GM23248 (cell line): ENCODE data around the gene ZNF501. TPM values are rescaled to one million over a fixed set of nuclear protein-coding genes. Genes with fewer than 3 reads are reported as not detected.

ENCODE experiments used
- DNase-seq: peaks from one replicate; pipeline ENCODE4 v3.0.0-alpha.2; 2015
- H2AFZ ChIP-seq: fragments of 200-600 bp; sonication (generic); 2 replicates; pipeline ENCODE4 v1.6.1; 2016; ENCODE audit warnings: antibody characterized with exemption
- H3F3A ChIP-seq: fragments of 200-600 bp; sonication (generic); 2 replicates; pipeline ENCODE4 v1.6.1; 2016; ENCODE audit warnings: mild to moderate bottlenecking, antibody characterized with exemption, mixed run types; ENCODE audit not compliant: insufficient read depth
- H3K27ac ChIP-seq: fragments of 200-600 bp; sonication (generic); 2 replicates; pipeline ENCODE4 v1.5.1; 2016; ENCODE audit warnings: mild to moderate bottlenecking
- H3K27me3 ChIP-seq: fragments of 200-600 bp; sonication (generic); replicated peaks from 2 replicates; pipeline ENCODE4 v1.6.1; 2016; ENCODE audit warnings: mild to moderate bottlenecking; ENCODE audit not compliant: insufficient read depth
- H3K36me3 ChIP-seq: fragments of 200-600 bp; sonication (generic); 2 replicates; pipeline ENCODE4 v1.6.1; 2016; ENCODE audit warnings: low read depth, mild to moderate bottlenecking
- H3K4me1 ChIP-seq: fragments of 200-600 bp; sonication (generic); 2 replicates; pipeline ENCODE4 v1.6.1; 2016; ENCODE audit warnings: mild to moderate bottlenecking; ENCODE audit not compliant: insufficient read depth
- H3K4me2 ChIP-seq: fragments of 200-600 bp; sonication (generic); one replicate; pipeline ENCODE4 v1.6.1; 2016; ENCODE audit warnings: mild to moderate bottlenecking; ENCODE audit not compliant: unreplicated experiment
- H3K4me3 ChIP-seq: fragments of 200-600 bp; sonication (generic); 2 replicates; pipeline ENCODE4 v1.5.1; 2016; ENCODE audit warnings: mild to moderate bottlenecking
- H3K79me2 ChIP-seq: fragments of 200-600 bp; sonication (generic); 2 replicates; pipeline ENCODE4 v1.6.1; 2016; ENCODE audit warnings: mild to moderate bottlenecking; ENCODE audit not compliant: insufficient read depth
- H3K9ac ChIP-seq: fragments of 200-600 bp; sonication (generic); 2 replicates; pipeline ENCODE4 v1.6.1; 2016; ENCODE audit warnings: mild to moderate bottlenecking
- H3K9me2 ChIP-seq: fragments of 200-600 bp; sonication (generic); 2 replicates; pipeline ENCODE4 v1.6.1; 2016; ENCODE audit warnings: mixed run types, mild to moderate bottlenecking, moderate library complexity; ENCODE audit not compliant: insufficient read depth
- H3K9me3 ChIP-seq: fragments of 200-600 bp; sonication (generic); one replicate; pipeline ENCODE4 v1.6.1; 2017; ENCODE audit warnings: low read depth
- H4K20me1 ChIP-seq: fragments of 200-600 bp; sonication (generic); 2 replicates; pipeline ENCODE4 v1.6.0; 2016; ENCODE audit not compliant: insufficient read depth
- EZH2 ChIP-seq: fragments of 200-600 bp; sonication (generic); IDR thresholded peaks from 2 replicates; pipeline ENCODE4 v1.6.1; 2018; ENCODE audit warnings: antibody characterized with exemption, mild to moderate bottlenecking; ENCODE audit not compliant: insufficient read depth, poor library complexity, severe bottlenecking
- EZH2phosphoT487 ChIP-seq: fragments of 200-600 bp; sonication (generic); IDR thresholded peaks from 2 replicates; pipeline ENCODE4 v1.6.1; 2018; ENCODE audit warnings: antibody characterized with exemption, moderate library complexity, mild to moderate bottlenecking, low read depth; ENCODE audit not compliant: insufficient read depth
- WGBS, 2 experiments: methylation state at CpG; one replicate each; pipeline ENCODE4 v1.1.6; 2015 to 2017; ENCODE audit warnings: low lambda C conversion rate in 2 of 2, low coverage in 1 of 2; ENCODE audit errors: missing lambda C conversion rate in 2 of 2; 5-methylcytosine and 5-hydroxymethylcytosine counted together
- in situ Hi-C: fragments of 300-500 bp; cut with MboI; formaldehyde crosslinking; loops from 2 replicates; pipeline ENCODE4 v1.15.0; 2020
- polyA plus RNA-seq: library from polyadenylated mRNA; unstranded; fragments of >200 nt; fragmentation: Nextera tagmentation; extraction: Ambion mirVana; gene quantifications from 2 replicates; pipeline ENCODE4 v1.2.1, GENCODE V29; 2016
- total RNA-seq: library from RNA; depleted of rRNA; stranded (reverse); fragments of >200 nt; shearing (Covaris generic); gene quantifications from 2 replicates; pipeline ENCODE4 v1.2.3, GENCODE V29; 2014

The ZNF501 gene
- total and polyA plus RNA-seq, 2 experiments from 2014 or later = 5.1 to 5.4 TPM

DNA sequence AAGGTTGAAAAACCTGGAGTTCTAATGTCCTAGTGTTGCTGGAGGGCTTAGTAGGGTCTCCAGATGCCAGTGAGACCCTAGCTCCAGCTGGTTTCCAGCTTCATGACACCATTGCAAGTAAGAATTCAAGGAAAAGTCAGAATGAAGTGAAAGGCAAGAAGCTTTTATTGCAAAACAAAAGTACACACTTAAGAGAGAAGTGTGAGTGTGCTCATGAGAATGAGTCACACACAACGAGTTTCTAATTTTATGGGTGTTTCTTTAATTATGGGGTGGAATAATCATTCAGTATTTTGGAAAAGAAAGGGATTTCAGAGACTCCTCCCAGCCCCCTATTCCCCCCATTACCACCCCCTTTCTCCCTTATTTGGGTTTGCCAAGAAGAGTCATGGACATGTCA lies 41.5 kb upstream of the ZNF501 start:
- H3K79me2 ChIP-seq = 0 out of 2 replicates have a peak, but pooled peaks cover 7% of the 10 kb centered on the region
- H2AFZ ChIP-seq = no peak overlapping the region
- peaks cover 6% of the 10 kb centered on the region for H3F3A ChIP-seq
- H3K4me1 ChIP-seq = peaks cover 3% of the 10 kb centered on the region; the same call in 1 of the 2 replicates
- in situ Hi-C loops = no loop called here
- TF ChIP-seq EZH2phosphoT487 (no peak), EZH2 (no peak)
- no peak overlapping the region for H3K9ac ChIP-seq
- H3K27me3 ChIP-seq = 0 out of 2 replicates have a peak, but pooled peaks cover 3% of the 10 kb centered on the region
- WGBS, 2 experiments = 3 to 7% methylated on average over 1 of the region's 1 CpG
- no peaks in the 10 kb centered on the region for H3K36me3 ChIP-seq
- no peak overlapping the region for H3K4me3 ChIP-seq
- no peak for DNase-seq
- H4K20me1 ChIP-seq = no peaks in the 10 kb centered on the region
- no peak overlapping the region for H3K27ac ChIP-seq
- H3K4me2 ChIP-seq = no peak overlapping the region
- H3K9me2 ChIP-seq = no peaks in the 10 kb centered on the region
- no peaks in the 10 kb centered on the region for H3K9me3 ChIP-seq

DNA sequence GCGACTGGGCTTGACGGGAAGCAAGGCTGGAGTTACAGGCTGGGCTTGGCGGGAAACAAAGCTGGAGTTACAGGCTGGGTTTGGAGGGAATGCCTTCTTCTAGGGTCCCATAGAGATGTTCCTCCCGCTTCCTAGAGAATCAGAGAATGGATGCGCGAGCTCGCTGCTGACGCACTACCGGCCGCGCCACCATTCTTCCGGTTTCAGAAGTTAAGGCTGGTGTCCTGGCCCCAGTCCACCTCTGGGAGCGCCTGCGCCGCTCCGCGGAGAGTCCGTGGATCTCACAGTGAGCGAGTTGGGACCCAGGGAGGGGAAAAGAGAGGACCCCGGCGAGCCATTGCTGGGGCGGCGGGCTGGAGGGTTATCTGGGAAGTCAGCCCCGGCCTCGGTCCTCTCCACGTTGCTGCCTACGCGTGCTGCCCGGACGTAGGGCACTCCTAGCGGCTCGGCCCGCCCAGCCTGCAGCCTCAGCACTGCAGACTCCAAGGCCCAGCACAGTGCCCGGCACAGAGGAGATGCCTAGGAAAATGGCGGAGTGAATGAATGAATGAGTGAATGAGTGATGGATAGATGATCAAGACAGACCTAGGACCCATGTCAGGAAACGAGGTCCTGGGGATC lies 16.9 kb upstream of the ZNF501 start, which contains the start of gene ZNF502:
ZNF502 (plus strand) TSS at position 206 of the 621 bp plus-strand sequence. CDS start 7,602 bp downstream, outside the sequence.
- no peaks in the 10 kb centered on the region for H3K9me3 ChIP-seq
- peak within 1 kb of the TSS; percentile 84 for H3K9ac ChIP-seq
- peaks cover 28% of the 10 kb centered on the region; the same call in 1 of the 2 replicates for H3K36me3 ChIP-seq
- H3K79me2 ChIP-seq = peaks cover 23% of the 10 kb centered on the region
- 1 to 2% methylated on average over 36 of the region's 36 CpGs for WGBS, 2 experiments
- H4K20me1 ChIP-seq = no peaks in the 10 kb centered on the region
- H3K9me2 ChIP-seq = no peaks in the 10 kb centered on the region
- no peaks in the 10 kb centered on the region for H3F3A ChIP-seq
- peak within 1 kb of the TSS; percentile 93 for H3K4me3 ChIP-seq
- no peak for TF ChIP-seq EZH2phosphoT487
- TF ChIP-seq EZH2 = no peak
- H3K4me1 ChIP-seq = no peaks in the 10 kb centered on the region
- H3K27me3 ChIP-seq = no peaks in the 10 kb centered on the region
- peak within 1 kb of the TSS; percentile 100 for H2AFZ ChIP-seq
- in situ Hi-C loops = no loop called here
- peak within 1 kb of the TSS; percentile 92 for H3K4me2 ChIP-seq
- peak; percentile 94 for DNase-seq
- peak within 1 kb of the TSS; percentile 60 for H3K27ac ChIP-seq

DNA sequence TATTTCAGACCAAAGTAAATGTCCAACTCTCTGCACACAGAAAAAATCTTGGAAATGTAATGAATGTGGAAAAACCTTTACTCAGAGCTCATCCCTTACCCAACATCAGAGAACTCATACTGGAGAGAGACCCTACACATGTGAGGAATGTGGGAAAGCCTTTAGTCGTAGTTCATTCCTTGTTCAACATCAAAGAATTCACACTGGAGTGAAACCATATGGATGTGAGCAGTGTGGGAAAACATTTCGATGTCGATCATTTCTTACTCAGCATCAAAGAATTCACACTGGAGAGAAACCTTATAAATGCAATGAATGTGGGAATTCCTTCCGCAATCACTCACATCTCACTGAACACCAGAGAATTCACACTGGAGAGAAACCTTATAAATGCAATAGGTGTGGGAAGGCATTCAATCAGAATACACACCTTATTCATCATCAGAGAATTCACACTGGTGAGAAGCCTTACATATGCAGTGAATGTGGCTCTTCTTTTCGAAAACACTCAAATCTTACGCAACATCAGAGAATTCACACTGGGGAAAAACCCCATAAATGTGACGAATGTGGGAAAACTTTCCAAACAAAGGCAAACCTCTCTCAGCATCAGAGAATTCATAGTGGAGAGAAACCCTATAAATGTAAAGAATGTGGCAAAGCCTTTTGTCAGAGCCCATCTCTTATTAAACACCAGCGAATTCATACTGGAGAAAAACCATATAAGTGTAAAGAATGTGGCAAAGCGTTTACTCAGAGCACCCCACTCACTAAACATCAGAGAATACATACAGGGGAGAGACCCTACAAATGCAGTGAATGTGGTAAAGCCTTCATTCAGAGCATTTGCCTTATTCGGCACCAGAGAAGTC lies 8.0 kb upstream of the ZNF501 start:
- in situ Hi-C loops = no loop called here
- H3K4me1 ChIP-seq = no peaks in the 10 kb centered on the region
- TF ChIP-seq EZH2phosphoT487 = no peak
- TF ChIP-seq EZH2 = no peak
- H3K79me2 ChIP-seq = peaks cover 15% of the 10 kb centered on the region; the same call in 1 of the 2 replicates
- H3K4me3 ChIP-seq = no peak overlapping the region
- DNase-seq = peak; percentile 26
- H3K4me2 ChIP-seq = no peak overlapping the region
- peaks cover 26% of the 10 kb centered on the region for H3K9me3 ChIP-seq
- H3K27ac ChIP-seq = no peak overlapping the region
- no peaks in the 10 kb centered on the region for H3K27me3 ChIP-seq
- no peak overlapping the region for H2AFZ ChIP-seq
- no peaks in the 10 kb centered on the region for H3K9me2 ChIP-seq
- H4K20me1 ChIP-seq = no peaks in the 10 kb centered on the region
- H3F3A ChIP-seq = peaks cover 17% of the 10 kb centered on the region
- no peak overlapping the region for H3K9ac ChIP-seq
- 88% methylated on average over 10 of the region's 10 CpGs for WGBS, 2 experiments
- H3K36me3 ChIP-seq = peaks cover 66% of the 10 kb centered on the region

DNA sequence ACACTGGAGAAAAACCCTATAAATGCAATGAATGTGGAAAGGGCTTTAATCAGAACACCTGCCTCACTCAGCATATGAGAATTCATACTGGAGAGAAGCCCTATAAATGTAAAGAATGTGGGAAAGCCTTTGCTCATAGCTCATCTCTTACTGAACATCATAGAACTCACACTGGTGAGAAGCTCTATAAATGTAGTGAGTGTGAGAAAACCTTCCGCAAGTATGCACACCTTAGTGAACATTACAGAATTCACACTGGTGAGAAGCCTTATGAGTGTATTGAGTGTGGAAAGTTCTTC lies 7.4 kb upstream of the ZNF501 start:
- Histone ChIP-seq H3K36me3 (peaks cover 60% of the 10 kb centered on the region), H3K4me3 (no peak overlapping the region)
- 90 to 95% methylated on average over 1 of the region's 1 CpG for WGBS, 2 experiments

More for the DNA sequence above, 7.4 kb upstream of the ZNF501 start:
- TF ChIP-seq EZH2phosphoT487 (no peak), EZH2 (no peak)
- no peaks in the 10 kb centered on the region for H4K20me1 ChIP-seq
- H3K79me2 ChIP-seq = peaks cover 15% of the 10 kb centered on the region; the same call in 1 of the 2 replicates
- in situ Hi-C loops = no loop called here
- H3K9me2 ChIP-seq = no peaks in the 10 kb centered on the region
- no peak overlapping the region for H3K27ac ChIP-seq
- H3F3A ChIP-seq = peaks cover 17% of the 10 kb centered on the region
- H3K4me1 ChIP-seq = no peaks in the 10 kb centered on the region
- H3K9ac ChIP-seq = no peak overlapping the region
- H3K9me3 ChIP-seq = peaks cover 26% of the 10 kb centered on the region
- H3K27me3 ChIP-seq = no peaks in the 10 kb centered on the region
- H3K4me2 ChIP-seq = no peak overlapping the region
- H2AFZ ChIP-seq = no peak overlapping the region
- peak; percentile 2 for DNase-seq
